MCF 10A (cell line): ENCODE results near the gene DIAPH3. TPM values are rescaled to one million over a fixed set of nuclear protein-coding genes. Genes with fewer than 3 reads are reported as not detected.

Experiments used
- BruUV-seq: library from RNA; stranded (reverse); fragments of 400-500 nt; replicated peaks from 2 replicates; lab custom pipeline; 2021; lab: Mats Ljungman, UMichigan
- CTCF ChIA-PET: fragments of 300-600 bp; sonication (Branson Sonifier 250); formaldehyde crosslinking; extraction: SDS; loops from one replicate; lab custom pipeline; 2021; ENCODE audit warnings: antibody characterized with exemption, inconsistent platforms; lab: Yijun Ruan, JAX
- POLR2A ChIA-PET: fragments of 300-600, 350-650 bp; sonication (Branson Sonifier 250); formaldehyde crosslinking; extraction: SDS; loops from one replicate; lab custom pipeline; 2020; ENCODE audit warnings: antibody characterized with exemption, inconsistent platforms; lab: Yijun Ruan, JAX
- DNase-seq: peaks from one replicate; pipeline ENCODE4 v3.0.0-alpha.2; 2018; ENCODE audit not compliant: unreplicated experiment
- H3K27ac Mint-ChIP-seq: one replicate; pipeline ENCODE4 v1.8.0; 2022; ENCODE audit warnings: mild to moderate bottlenecking, low read depth, mixed read lengths; ENCODE audit not compliant: unreplicated experiment
- H3K27me3 Mint-ChIP-seq: one replicate; pipeline ENCODE4 v1.8.0; 2022; ENCODE audit warnings: mixed read lengths; ENCODE audit not compliant: insufficient read depth, unreplicated experiment
- H3K36me3 Mint-ChIP-seq: one replicate; pipeline ENCODE4 v1.8.0; 2022; ENCODE audit warnings: mild to moderate bottlenecking, moderate library complexity, mixed read lengths; ENCODE audit not compliant: insufficient read depth, unreplicated experiment
- H3K4me1 Mint-ChIP-seq: one replicate; pipeline ENCODE4 v1.8.0; 2022; ENCODE audit warnings: mixed read lengths; ENCODE audit not compliant: insufficient read depth, unreplicated experiment
- H3K4me3 Mint-ChIP-seq: one replicate; pipeline ENCODE4 v1.8.0; 2022; ENCODE audit warnings: mild to moderate bottlenecking, moderate library complexity, mixed read lengths; ENCODE audit not compliant: unreplicated experiment
- H3K9me3 Mint-ChIP-seq: one replicate; pipeline ENCODE4 v1.8.0; 2022; ENCODE audit warnings: mixed read lengths; ENCODE audit not compliant: unreplicated experiment
- CTCF ChIP-seq: fragments of 200-600 bp; IDR thresholded peaks from one replicate; pipeline ENCODE4 v1.8.0; 2022; ENCODE audit warnings: antibody characterized with exemption, mild to moderate bottlenecking; ENCODE audit not compliant: unreplicated experiment
- intact Hi-C: fragments of 100-400 bp; cut with micrococcal nuclease; formaldehyde crosslinking; loops from 2 replicates; pipeline ENCODE4 v1.14.1; 2022
- total RNA-seq: library from RNA; stranded (reverse); gene quantifications from 2 replicates; pipeline ENCODE4 v1.2.3, GENCODE V29; 2022

Gene DIAPH3
- total RNA-seq, 1 experiment from 2014 or later, result 34.7 TPM

DNA sequence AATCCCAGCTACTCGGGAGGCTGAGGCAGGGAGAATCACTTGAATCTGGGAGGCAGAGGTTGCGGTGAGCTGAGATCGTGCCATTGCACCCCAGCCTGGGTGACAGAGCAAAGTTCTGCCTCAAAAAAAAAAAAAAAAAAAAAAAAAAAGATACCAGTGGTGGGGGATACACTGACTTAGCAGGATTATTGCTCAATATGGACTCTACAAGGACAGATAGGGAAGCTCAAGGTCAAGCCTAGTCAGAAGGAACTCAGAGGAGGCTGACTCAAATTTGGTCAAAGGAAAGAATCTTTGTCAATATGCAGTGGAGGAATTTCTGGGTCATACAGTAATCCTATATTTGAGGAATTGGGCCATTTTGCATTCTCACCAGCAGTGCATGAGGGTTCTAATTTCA is 6.7 kb upstream of the DIAPH3 start:
- no TSS peak for BruUV-seq
- no peak for TF ChIP-seq CTCF
- Mint-ChIP-seq H3K4me1 (peaks cover 4% of the 10 kb centered on the region), H3K27ac (no peak overlapping the region), H3K36me3 (peaks cover 4% of the 10 kb centered on the region), H3K27me3 (no peaks in the 10 kb centered on the region), H3K9me3 (no peaks in the 10 kb centered on the region), H3K4me3 (no peak overlapping the region)
- intact Hi-C loops, result no loop called here
- no peak for DNase-seq
- POLR2A ChIA-PET, result interaction anchor here (0.6 to 1.0 kb wide), 3 partner anchors 10 to 329 kb away, joined by 3 read pairs; no protein-coding TSS in a partner anchor
- CTCF ChIA-PET, result interaction anchor here (0.6 to 1.4 kb wide), 4 partner anchors 164 to 724 kb away, joined by 3 to 5 read pairs (median 4); no protein-coding TSS in a partner anchor

DNA sequence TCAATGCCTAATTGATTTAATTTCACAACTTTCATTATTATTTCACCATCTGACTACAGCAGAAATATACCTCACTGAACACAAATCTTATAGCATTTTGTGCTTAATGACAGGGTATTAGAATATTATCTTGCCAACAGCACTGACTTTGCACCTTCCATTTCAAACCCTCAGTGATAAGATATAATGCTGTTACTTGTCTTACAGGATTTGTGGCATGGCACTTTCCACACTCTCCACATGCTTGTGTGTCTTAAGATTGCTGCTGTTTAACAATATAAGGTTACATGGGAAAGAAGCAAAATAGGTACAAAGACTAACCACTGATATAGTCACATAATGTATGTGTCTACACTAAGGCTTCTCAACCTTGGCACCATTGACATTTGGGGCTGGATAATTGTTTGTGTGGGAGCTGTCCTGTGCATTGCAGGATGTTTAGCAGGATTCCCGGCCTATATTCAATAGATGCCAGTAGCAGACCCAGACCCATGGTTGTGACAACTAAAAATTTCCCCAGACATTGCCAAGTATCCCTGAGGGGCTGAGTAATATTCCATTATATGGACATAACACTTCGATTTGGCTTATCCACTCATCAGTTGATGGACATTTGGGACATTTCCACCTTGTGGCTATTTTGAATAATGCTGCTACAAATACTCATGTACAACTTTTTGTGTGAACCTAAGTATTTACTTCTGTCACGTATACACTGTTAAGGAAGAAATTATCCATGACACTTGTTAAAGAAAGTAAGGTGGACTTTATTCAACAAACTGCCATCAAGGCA is 5.7 kb upstream of the DIAPH3 start:
- ChIA-PET CTCF (interaction anchor here (0.7 to 1.4 kb wide), 3 partner anchors 263 to 723 kb away, joined by 3 to 4 read pairs (median 3); no protein-coding TSS in a partner anchor), POLR2A (no interaction called here)
- DNase-seq, result no peak
- Mint-ChIP-seq H3K27ac (no peak overlapping the region), H3K27me3 (no peaks in the 10 kb centered on the region), H3K9me3 (no peaks in the 10 kb centered on the region), H3K4me3 (no peak overlapping the region), H3K4me1 (peaks cover 13% of the 10 kb centered on the region), H3K36me3 (peaks cover 4% of the 10 kb centered on the region)
- no peak for TF ChIP-seq CTCF
- intact Hi-C loops, result loop anchor here (10.0 kb wide), 2 partner anchors 225 to 265 kb away; partner anchors contain the start of gene TDRD3
- BruUV-seq, result no TSS peak

- Mint-ChIP-seq H3K4me3 (no peak overlapping the region), H3K36me3 (peaks cover 4% of the 10 kb centered on the region), H3K9me3 (no peaks in the 10 kb centered on the region), H3K27ac (no peak overlapping the region), H3K27me3 (no peaks in the 10 kb centered on the region), H3K4me1 (peaks cover 25% of the 10 kb centered on the region)
- intact Hi-C loops, result loop anchor here (10.0 kb wide), 2 partner anchors 228 to 268 kb away; partner anchors contain the start of gene TDRD3
- CTCF ChIA-PET, result interaction anchor here (0.5 to 1.1 kb wide), 4 partner anchors 12 to 352 kb away, joined by 3 to 4 read pairs (median 3); no protein-coding TSS in a partner anchor
- DNase-seq, result no peak
- TF ChIP-seq CTCF, result no peak
- POLR2A ChIA-PET, result no interaction called here
- no TSS peak for BruUV-seq
These were observed 3.4 kb upstream of the DIAPH3 start for GRCh38 chr13:60167121-60167520.
